GM06990 (cell line): ENCODE results near the gene FAM171A1.
"Not testable (repeated sequence)": the region's sequence is repeated elsewhere in the genome, so short reads cannot be mapped to it uniquely, and the experiment has no call there.

Experiments
- DNase-seq: peaks from one replicate; pipeline ENCODE4 v3.0.0-alpha.2; 2011; ENCODE audit not compliant: insufficient read length; ENCODE audit errors: extremely low read depth
- H3K27me3 ChIP-seq: replicated peaks from 2 replicates; pipeline ENCODE4 v1.6.0; 2011; ENCODE audit warnings: low read length; ENCODE audit not compliant: control insufficient read depth, insufficient read depth
- H3K36me3 ChIP-seq: 2 replicates; pipeline ENCODE4 v1.5.1; 2011; ENCODE audit warnings: low read length; ENCODE audit not compliant: control insufficient read depth, insufficient read depth
- H3K4me3 ChIP-seq: replicated peaks from 2 replicates; pipeline ENCODE4 v1.5.1; 2011; ENCODE audit warnings: low read depth, mild to moderate bottlenecking, control low read depth, low read length
- TF ChIP-seq, protein P1 (sequence below): IDR thresholded peaks from 2 replicates; pipeline ENCODE4 v1.5.1; 2011; ENCODE audit warnings: low read length, control low read depth, mild to moderate bottlenecking, inconsistent platforms; ENCODE audit not compliant: insufficient read depth, poor library complexity, severe bottlenecking

Gene FAM171A1

DNA sequence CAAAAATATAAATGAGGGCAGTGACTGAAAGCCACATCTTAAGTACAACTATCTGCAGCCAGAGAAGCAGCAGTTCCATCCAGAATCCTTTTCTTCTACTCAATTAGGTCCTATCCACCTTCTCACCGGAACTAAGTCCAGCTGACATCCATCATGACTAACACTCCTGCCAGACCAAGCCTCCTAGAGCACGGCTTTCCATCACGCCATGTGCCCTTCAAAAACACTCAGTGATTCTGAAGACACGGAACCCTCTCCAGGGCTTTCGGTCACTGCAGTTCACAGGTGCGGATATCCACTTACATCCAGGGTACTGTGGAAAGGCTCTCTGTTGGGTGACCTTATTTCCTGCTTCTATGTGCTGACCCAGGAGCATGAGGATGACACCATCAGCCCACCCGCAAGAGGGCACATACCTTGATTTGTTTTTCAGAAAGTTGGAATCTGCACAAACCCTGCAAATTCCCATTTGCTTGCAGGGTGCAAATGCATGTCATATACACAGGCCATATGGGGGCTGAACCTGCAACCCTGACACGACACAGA, 64.3 kb downstream of the FAM171A1 start:
- H3K4me3 ChIP-seq: no peak overlapping the region
- TF ChIP-seq, protein P1, sequence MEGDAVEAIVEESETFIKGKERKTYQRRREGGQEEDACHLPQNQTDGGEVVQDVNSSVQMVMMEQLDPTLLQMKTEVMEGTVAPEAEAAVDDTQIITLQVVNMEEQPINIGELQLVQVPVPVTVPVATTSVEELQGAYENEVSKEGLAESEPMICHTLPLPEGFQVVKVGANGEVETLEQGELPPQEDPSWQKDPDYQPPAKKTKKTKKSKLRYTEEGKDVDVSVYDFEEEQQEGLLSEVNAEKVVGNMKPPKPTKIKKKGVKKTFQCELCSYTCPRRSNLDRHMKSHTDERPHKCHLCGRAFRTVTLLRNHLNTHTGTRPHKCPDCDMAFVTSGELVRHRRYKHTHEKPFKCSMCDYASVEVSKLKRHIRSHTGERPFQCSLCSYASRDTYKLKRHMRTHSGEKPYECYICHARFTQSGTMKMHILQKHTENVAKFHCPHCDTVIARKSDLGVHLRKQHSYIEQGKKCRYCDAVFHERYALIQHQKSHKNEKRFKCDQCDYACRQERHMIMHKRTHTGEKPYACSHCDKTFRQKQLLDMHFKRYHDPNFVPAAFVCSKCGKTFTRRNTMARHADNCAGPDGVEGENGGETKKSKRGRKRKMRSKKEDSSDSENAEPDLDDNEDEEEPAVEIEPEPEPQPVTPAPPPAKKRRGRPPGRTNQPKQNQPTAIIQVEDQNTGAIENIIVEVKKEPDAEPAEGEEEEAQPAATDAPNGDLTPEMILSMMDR: no peak
- H3K36me3 ChIP-seq: no peaks in the 10 kb centered on the region
- no peaks in the 10 kb centered on the region; the same call in 1 of the 2 replicates for H3K27me3 ChIP-seq
- no peak for DNase-seq

DNA sequence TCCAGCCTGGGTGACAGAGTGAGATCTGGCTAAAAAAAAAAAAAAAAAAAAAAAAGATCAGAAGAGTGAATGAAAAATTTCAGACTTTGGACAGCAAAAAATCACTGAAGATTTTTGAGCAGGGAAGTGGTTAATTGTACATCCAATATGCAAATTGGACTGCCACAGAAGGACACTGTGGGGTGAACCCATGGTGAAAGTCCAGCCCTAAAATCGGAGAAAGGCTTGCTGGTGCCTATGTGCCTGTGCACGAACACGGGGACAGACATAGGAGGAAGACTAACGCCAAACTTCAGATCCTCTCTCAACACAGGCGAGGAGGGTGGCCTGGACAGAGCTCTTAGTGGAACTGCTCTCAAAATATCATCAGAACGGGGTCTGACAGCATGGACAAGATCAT, 65.5 kb downstream of the FAM171A1 start:
- no peaks in the 10 kb centered on the region; the same call in 1 of the 2 replicates for H3K27me3 ChIP-seq
- no peak for DNase-seq
- H3K36me3 ChIP-seq: no peaks in the 10 kb centered on the region
- H3K4me3 ChIP-seq: no peak overlapping the region
- TF ChIP-seq, protein P1: no peak

DNA sequence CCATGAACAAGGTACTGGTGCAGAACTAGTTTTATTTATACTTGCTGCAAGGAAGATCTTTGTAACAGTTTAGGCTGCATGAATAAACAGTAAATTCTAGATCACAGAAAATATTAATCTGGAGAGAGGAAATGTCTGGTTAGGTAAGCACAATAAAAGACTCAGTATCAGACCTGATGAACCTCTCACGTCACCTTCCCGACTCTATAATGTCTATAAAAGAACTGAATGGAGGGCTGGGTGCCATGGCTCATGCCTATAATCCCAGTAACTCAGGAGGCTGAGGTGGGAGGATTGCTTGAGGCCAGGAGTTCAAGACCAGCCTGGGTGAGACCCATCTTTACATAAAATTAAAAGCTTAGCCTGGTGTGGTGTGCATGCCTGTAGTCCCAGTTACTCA, 65.9 kb downstream of the FAM171A1 start:
- no peaks in the 10 kb centered on the region for H3K27me3 ChIP-seq
- no peak overlapping the region for H3K4me3 ChIP-seq
- DNase-seq: no peak
- TF ChIP-seq, protein P1: no peak
- H3K36me3 ChIP-seq: no peaks in the 10 kb centered on the region

DNA sequence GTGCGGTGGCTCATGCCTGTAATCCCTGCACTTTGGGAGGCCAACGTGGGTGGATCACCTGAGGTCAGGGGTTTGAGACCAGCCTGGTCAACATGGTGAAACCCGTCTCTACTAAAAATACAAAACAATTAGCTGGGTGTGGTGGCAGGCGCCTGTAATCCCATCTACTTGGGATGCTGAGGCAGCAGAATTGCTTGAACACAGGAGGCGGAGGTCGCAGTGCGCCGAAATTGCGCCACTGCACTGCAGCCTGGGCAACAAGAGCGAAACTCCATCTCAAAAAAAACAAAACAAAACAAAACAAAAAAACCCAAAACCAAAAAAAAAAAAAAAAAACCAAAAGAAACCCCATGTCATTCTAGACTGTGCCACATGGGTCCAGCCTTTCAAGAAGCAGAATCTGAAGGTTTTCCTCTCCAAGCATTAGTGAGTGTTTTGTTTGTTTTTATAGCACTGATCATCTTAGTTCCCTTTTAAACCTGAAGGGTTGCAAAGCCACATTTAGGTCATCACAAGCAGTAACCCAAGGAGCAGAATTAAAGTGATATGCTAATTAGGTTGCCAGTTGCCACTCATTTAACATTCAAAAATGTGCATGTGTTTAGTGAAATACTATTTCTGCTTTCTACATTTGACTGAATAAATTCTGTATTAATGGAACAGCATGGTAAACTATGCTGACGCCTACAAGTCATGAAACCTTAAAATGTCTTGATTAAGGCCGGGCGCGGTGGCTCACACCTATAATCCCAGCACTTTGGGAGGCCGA, 68.7 kb downstream of the FAM171A1 start:
- not testable (repeated sequence) for DNase-seq, H3K4me3 ChIP-seq, H3K36me3 ChIP-seq, H3K27me3 ChIP-seq

DNA sequence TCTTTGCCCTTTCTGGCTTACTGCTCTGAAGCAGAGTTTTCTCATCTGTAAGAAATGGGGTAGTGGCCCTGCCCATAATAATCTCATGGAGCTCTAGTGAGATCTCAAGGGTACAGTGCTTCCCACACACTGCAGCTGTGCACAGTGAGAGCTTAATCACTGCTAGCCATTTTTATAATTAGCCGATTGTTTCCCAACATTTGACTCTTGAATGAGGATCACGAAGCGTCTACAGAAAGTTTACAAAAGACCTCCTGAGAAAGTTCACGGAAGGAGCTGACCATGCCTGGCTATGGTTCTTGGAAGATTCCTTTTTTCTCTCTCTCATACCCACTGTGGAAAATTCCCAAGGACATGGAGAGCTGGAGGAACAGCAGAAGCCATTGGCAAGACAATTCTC, 70.4 kb downstream of the FAM171A1 start:
- DNase-seq: no peak
- TF ChIP-seq, protein P1: no peak

DNA sequence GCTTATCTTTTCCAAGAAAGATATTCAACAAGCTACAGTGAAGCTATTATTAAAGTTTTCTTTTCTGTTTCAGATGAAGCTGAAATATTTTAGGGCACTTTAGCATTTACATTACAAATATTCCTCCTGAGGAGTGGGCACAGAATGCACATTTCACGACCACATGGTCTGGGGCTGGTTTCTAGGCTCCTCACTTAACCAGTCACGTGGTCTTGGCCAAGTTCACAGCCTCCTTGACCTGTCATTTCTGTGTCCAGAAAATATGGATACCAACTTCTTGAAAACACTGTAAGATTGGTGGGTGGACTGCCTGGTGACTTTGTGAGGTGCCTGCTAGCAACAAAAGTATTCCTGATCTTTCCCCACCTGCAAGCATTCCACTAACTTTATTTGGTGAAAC, 70.9 kb downstream of the FAM171A1 start:
- H3K27me3 ChIP-seq: no peaks in the 10 kb centered on the region
- TF ChIP-seq, protein P1: no peak
- DNase-seq: no peak

More for the DNA sequence above, 70.4 kb downstream of the FAM171A1 start:
- Histone ChIP-seq H3K4me3 (no peak overlapping the region), H3K27me3 (no peaks in the 10 kb centered on the region), H3K36me3 (no peaks in the 10 kb centered on the region)

More for the DNA sequence above, 70.9 kb downstream of the FAM171A1 start:
- Histone ChIP-seq H3K4me3 (no peak overlapping the region), H3K36me3 (no peaks in the 10 kb centered on the region)
